CD4-positive, alpha-beta T cell treated with Interleukin-15 for 1 hour (primary cell): Measurements from ENCODE around the gene DIPK1B.
"Not testable (repeated sequence)": the region's sequence is repeated elsewhere in the genome, so short reads cannot be mapped to it uniquely, and the experiment has no call there.

Source experiments
- DNase-seq: peaks from one replicate; pipeline ENCODE4 v3.0.0-alpha.2; 2020

Gene DIPK1B

DNA sequence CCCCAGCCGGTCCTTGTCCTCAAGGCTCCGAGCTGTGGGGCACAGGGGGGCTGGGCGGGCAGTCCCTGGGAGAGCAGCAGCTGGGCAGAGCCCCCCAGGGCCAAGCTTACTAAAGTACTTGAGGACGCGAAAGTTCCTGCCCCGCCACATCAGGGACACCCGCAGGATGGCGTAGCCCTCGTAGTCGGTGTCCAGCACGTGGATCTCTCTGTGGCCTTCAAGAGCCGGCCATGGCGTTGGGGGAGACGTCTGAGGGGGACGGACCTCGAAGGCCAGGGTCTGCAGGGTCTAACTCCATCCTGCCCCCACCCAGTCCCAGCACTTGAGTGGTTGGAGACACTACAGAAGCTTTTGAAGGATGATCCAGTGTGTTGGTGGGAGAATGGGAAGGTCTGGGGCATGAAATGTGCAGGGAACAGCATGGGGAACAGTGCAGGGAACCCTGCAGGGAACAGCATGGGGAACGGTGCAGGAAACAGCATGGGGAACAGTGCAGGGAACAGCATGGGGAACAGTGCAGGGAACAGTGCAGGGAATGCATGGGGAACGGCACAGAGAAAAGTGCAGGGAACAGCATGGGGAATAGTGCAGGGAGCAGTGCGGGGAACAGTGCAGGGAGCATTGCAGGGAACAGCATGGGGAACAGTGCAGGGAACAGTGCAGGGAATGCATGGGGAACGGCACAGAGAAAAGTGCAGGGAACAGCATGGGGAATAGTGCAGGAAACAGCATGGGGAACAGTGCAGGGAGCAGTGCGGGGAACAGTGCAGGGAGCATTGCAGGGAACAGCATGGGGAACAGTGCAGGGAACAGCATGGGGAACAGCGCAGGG lies 43.1 kb downstream of the DIPK1B start:
- not testable (repeated sequence) for DNase-seq

- DNase-seq, result no peak
Observed at GRCh38 chr9:136756134-136756438, 43.7 kb downstream of the DIPK1B start.

GRCh38 chr9:136756836-136757235 lies 44.5 kb downstream of the DIPK1B start:
- no peak for DNase-seq

DNA sequence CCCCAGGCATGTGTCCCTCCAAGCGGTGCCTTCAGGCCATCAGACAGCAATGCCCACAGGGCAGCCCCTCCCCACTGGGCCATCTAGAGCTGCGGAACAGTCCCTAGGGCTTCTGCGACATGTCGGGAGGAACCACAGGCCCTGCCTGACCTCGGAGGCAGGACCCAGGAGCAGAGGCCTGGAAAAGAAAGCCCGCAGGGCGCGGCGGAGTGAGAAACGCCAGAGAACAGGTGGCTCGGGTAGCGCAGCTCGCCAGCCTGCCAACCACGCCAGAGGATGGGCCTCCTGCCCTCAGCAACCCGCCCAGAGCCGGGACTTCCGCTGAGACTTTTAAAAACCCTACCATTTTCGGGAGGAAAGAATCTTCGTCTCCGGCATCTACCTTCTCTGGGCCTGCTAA lies 45.0 kb downstream of the DIPK1B start:
- DNase-seq, result no peak

DNA sequence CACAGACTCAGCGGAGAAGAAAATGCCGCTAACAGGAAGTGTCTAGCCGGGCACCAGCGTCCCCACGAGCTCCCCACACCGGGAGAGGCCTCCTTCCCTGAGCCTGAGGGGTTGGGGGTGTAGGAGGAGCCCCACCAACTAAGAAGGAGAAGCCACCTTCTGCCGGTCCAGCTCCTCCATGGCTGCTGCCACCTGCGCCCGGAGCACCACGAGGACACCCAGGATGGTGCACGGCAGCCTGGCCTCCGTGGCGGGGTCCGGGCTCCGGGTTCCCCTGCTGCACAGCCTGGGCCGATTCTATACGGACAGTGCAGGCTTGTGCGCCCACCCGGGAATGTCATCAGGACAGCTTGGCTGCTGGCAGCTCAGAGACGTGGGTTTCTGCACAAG lies 45.4 kb downstream of the DIPK1B start:
- DNase-seq, result no peak

DNA sequence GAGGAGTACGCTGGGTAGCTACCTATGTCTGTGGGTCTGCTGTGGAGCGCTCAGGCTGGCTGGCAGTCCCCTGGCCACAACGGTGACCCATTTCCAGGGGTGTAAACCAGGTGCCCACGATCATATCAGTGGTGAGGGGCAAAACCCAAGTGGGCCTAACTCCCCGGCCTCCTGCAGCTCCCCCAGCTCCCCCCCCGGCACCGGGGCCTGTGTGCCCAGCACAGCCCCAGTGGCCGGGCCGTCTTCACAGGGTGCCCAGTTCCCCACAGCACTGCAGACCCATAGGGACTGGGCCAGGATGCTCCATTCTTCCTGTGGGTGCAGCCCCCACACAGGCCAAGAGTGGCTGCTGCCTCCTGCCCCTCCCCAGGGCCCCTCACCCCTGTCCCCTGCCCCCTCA lies 46.6 kb downstream of the DIPK1B start:
- DNase-seq, result no peak

- peak; percentile 14 for DNase-seq
Observed at GRCh38 chr9:136759436-136760325, 47.3 kb downstream of the DIPK1B start.

DNA sequence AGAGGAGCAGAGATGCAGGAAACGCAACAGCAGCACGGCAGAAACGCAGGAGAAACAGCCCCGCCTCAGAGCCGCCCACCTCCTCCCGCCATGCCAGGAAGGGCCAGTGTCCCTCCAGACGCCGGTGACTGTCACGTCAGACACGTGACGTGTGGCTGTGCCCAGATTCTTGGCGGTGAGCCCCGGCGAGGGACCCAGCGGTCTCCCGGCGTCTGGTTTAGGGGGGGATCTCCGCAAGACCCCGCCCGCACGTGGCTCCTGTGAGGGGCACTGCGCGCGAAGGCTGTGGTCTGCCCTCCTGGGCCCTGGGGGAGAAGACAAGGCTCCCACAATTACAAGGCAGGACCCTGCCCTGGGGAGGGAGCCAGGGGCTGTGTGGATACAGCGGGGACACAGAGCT lies 48.1 kb downstream of the DIPK1B start:
- peak; percentile 13 for DNase-seq

- peak; percentile 17 for DNase-seq
Observed at GRCh38 chr9:136760834-136761544, 48.6 kb downstream of the DIPK1B start.

GRCh38 chr9:136761545-136761981 lies 49.2 kb downstream of the DIPK1B start:
- no peak for DNase-seq

- DNase-seq, result peak; percentile 4
Observed at GRCh38 chr9:136762221-136762691, 49.9 kb downstream of the DIPK1B start.

DNA sequence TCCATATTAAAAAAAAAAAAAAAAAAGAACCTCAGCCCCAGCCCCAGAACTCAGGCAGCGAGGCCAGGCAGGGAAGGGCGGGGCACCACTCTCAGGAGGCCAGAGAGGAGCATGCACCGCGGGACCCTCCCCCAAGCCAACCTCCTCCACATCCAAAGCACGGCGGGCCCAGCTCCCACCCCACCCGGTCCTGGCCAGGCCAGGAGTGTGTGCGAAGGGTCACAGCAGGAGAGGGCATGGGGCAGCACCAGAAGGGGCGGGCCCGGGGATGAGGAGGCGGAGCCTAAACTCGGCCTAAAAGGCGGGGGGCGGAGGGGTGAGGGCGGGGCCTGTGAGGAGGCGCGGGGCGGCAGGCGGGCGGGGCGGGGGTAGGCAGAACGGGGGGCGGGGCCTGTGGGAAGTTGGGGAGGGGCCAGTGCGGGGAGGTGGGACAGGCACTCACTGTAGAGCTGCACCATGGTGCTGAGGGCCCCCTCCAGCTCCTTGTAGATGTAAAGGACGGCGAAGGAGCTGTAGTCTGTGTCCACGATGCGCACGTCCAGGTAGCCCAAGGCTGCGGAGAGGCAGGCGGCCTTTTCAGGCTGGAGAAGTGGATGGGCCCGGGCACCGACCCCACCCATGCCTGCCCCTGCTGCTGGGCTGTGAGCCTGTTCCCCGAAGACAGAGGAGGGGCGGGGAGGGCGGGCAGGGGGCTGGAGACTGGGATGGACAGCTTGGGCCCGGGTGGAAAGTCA lies 50.7 kb downstream of the DIPK1B start:
- DNase-seq, result peak; percentile 45

DNA sequence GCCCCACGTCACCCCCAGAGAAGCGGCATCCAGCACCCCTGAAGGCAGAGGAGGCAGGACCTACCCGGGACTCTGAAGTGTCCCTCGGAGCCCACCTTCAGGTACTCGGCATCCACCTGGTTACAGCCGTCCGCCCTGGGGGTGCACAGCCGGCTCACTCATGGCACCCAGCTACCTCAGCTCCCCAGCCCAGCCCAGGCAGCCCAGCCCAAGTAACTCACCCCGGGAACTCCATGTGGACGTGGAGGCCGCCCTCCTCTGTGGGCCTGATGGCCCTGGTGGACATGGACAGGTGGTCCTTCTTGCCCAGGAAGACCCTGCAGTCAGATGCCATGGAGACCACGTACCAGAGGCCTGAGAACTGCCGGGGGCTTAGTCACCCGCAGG lies 51.3 kb downstream of the DIPK1B start:
- DNase-seq, result peak; percentile 13

- no peak for DNase-seq
Observed at GRCh38 chr9:136764301-136764891, 52.0 kb downstream of the DIPK1B start, which contains the start of gene LCN15. Gene LCN15 (minus strand): TSS chr9:136764518. CDS start chr9:136764488, 30 bp downstream.

DNA sequence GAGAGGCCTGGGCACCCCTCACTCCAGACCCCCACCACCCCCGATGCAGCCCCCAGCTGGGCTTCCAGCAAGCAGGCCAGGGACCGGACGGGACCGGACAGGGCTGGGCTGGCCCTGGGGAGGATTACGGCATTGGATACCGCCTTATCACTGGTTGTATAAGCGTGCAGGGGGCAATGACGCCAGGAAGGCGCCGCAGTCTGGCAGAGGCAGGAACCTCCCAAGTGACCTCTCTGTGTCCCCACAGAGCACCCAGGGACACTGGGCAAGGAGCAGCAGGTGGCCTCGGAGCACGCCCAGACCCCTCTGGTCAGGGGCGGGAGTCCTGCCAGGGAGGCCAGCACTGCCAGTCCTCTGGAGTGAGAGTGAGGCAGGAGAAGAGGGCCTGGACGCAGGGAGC lies 52.7 kb downstream of the DIPK1B start:
- no peak for DNase-seq

DNA sequence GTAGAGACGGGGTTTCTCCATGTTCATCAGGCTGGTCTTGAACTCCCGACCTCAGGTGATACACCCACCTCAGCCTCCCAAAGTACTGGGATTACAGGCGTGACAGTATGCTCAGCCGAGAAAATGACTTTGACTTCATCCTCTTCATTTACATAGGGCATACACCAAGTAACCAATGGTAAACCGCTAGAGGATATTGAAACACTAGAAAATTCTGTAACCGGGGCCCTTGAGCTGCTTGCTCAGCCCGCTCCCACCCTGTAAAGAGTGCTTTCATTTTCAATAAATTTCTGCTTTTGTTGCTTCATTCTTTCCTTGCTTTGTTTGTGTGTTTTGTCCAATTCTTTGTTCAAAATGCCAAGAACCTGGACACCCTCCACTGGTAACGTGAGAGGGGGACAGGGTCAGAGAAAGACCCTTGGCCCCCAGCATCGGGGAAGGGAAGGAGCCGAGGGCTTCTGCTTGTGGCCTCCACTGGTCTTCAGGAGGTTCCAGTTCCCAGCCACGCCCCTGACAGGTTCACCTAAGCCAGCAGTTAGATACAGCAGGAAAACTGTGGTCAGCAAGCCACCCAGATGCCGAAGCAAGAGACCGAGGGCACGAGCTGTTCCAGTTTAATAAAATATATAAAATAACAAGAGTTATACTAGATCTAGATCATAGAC lies 53.5 kb downstream of the DIPK1B start:
- DNase-seq, result not testable (repeated sequence)

GRCh38 chr9:136766410-136767120 lies 54.2 kb downstream of the DIPK1B start:
- DNase-seq, result peak; percentile 81

DNA sequence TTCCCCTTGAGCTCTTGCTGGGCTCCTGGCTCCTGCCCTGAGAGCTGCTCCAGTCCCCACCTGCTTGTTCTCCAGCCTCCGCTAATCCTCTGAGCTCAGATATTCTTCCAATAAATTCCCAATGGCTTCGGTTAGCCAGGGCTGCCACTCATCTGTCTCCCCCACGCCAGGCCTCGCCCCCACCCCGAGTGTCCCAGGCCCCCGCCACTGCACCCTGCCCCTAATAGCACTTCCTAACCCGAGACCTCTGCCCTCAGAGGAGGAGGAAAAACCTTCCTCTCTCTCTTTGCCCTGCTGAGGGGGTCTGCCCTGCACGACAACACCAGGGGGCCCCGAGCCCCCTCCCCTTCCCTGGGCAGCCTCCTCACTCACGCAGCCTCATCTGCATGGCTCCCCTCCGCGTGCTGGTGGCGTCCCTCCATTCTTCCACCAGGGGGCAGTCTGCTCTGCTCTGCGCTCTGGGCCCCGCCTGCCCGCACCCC lies 57.4 kb downstream of the DIPK1B start:
- peak; percentile 43 for DNase-seq

DNA sequence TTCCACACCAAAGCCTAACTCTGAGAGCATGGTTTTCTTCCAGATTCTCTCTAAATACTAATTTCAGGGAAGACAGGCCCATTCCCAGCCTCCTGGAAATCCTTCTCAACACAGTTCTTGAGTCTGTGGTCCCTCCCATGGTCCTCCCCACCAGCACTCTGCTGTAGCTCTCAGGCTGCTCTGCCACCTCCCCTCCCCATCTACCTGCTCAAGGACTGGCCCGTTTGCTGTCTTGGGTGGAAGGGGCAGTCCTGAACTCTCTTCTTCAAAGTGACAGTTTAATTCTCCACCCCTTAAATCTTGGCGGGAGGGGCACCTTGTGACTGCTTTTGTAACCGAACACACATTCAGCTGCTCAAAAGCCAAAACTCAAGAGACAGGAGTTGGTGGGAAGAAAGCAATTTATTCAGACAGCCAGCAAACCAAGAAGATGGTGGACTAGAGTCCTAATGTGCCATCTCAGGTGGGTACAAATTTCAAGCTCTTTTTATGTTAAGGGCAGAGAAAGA lies 59.6 kb downstream of the DIPK1B start:
- no peak for DNase-seq

- DNase-seq, result peak; percentile 48
Observed at GRCh38 chr9:136773386-136774044, 61.1 kb downstream of the DIPK1B start.
